H9 (cell line): ENCODE results near the gene RGSL1. TPM values are rescaled to one million over a fixed set of nuclear protein-coding genes. Genes with fewer than 3 reads are reported as not detected.

Source experiments
- DNase-seq: peaks from one replicate; pipeline ENCODE4 v3.0.0-alpha.2; 2017
- H2AFZ ChIP-seq: one replicate; pipeline ENCODE4 v1.6.1; 2013; ENCODE audit warnings: mild to moderate bottlenecking, low read length, control low read depth, moderate library complexity
- H2AK5ac ChIP-seq: 2 replicates; pipeline ENCODE4 v1.6.1; 2013; ENCODE audit warnings: low read length, control low read depth, mixed read lengths; ENCODE audit not compliant: insufficient read length
- H2BK120ac ChIP-seq: one replicate; pipeline ENCODE4 v1.6.1; 2013; ENCODE audit warnings: low read depth, mild to moderate bottlenecking, low read length, control low read depth, inconsistent platforms; ENCODE audit not compliant: poor library complexity, severe bottlenecking
- H2BK12ac ChIP-seq: 2 replicates; pipeline ENCODE4 v1.6.1; 2013; ENCODE audit warnings: low read length, control low read depth, mixed read lengths, low read depth; ENCODE audit not compliant: insufficient read length
- H2BK15ac ChIP-seq: 2 replicates; pipeline ENCODE4 v1.6.1; 2013; ENCODE audit warnings: low read depth, low read length, control low read depth
- H2BK20ac ChIP-seq: one replicate; pipeline ENCODE4 v1.6.1; 2013; ENCODE audit warnings: low read depth, mild to moderate bottlenecking, low read length, control low read depth, inconsistent platforms; ENCODE audit not compliant: poor library complexity, severe bottlenecking
- H2BK5ac ChIP-seq: 2 replicates; pipeline ENCODE4 v1.6.1; 2013; ENCODE audit warnings: low read length, control low read depth, mixed read lengths; ENCODE audit not compliant: insufficient read length
- H3K14ac ChIP-seq: 2 replicates; pipeline ENCODE4 v1.6.1; 2013; ENCODE audit warnings: low read length, control low read depth; ENCODE audit not compliant: insufficient read depth
- H3K18ac ChIP-seq: 2 replicates; pipeline ENCODE4 v1.6.1; 2013; ENCODE audit warnings: low read depth, mild to moderate bottlenecking, mixed read lengths, low read length, control low read depth; ENCODE audit not compliant: insufficient read length
- H3K23ac ChIP-seq: 2 replicates; pipeline ENCODE4 v1.6.1; 2013; ENCODE audit warnings: low read length, control low read depth, mixed read lengths, low read depth; ENCODE audit not compliant: insufficient read length
- H3K23me2 ChIP-seq: 2 replicates; pipeline ENCODE4 v1.6.1; 2013; ENCODE audit warnings: low read depth, mild to moderate bottlenecking, mixed read lengths, low read length, control low read depth; ENCODE audit not compliant: insufficient read length, poor library complexity, severe bottlenecking
- H3K27ac ChIP-seq: 2 replicates; pipeline ENCODE4 v1.5.1; 2013; ENCODE audit warnings: low read length, control low read depth, mixed read lengths, low read depth; ENCODE audit not compliant: insufficient read length
- H3K27me3 ChIP-seq: 2 replicates; pipeline ENCODE4 v1.6.1; 2013; ENCODE audit warnings: low read length, control low read depth, inconsistent platforms; ENCODE audit not compliant: insufficient read depth
- H3K4ac ChIP-seq: 2 replicates; pipeline ENCODE4 v1.6.1; 2013; ENCODE audit warnings: low read depth, mild to moderate bottlenecking, control low read depth, inconsistent platforms, low read length, moderate library complexity
- H3K4me1 ChIP-seq: 2 replicates; pipeline ENCODE4 v1.6.1; 2013; ENCODE audit warnings: low read length, control low read depth, inconsistent platforms; ENCODE audit not compliant: insufficient read depth
- H3K4me2 ChIP-seq: 2 replicates; pipeline ENCODE4 v1.6.1; 2013; ENCODE audit warnings: low read length, control low read depth, mixed read lengths; ENCODE audit not compliant: insufficient read length, insufficient read depth
- H3K56ac ChIP-seq: 2 replicates; pipeline ENCODE4 v1.6.1; 2013; ENCODE audit warnings: low read depth, mild to moderate bottlenecking, mixed read lengths, low read length, control low read depth; ENCODE audit not compliant: insufficient read length
- H3K79me1 ChIP-seq: 2 replicates; pipeline ENCODE4 v1.6.1; 2013; ENCODE audit warnings: low read depth, mild to moderate bottlenecking, moderate library complexity, low read length, control low read depth, inconsistent platforms; ENCODE audit not compliant: insufficient read depth, poor library complexity, severe bottlenecking
- H3K79me2 ChIP-seq: 2 replicates; pipeline ENCODE4 v1.6.1; 2013; ENCODE audit warnings: low read length, control low read depth, inconsistent platforms; ENCODE audit not compliant: insufficient read depth
- H3K9ac ChIP-seq: 2 replicates; pipeline ENCODE4 v1.6.1; 2013; ENCODE audit warnings: low read length, control low read depth, mixed read lengths; ENCODE audit not compliant: insufficient read length; ENCODE audit errors: extremely low read depth
- H3K9me3 ChIP-seq: one replicate; pipeline ENCODE4 v1.6.1; 2013; ENCODE audit warnings: low read depth, low read length, inconsistent platforms; ENCODE audit not compliant: control insufficient read depth
- H3T11ph ChIP-seq: one replicate; pipeline ENCODE4 v1.6.1; 2013; ENCODE audit warnings: mild to moderate bottlenecking, low read length, control low read depth, inconsistent platforms
- H4K20me1 ChIP-seq: one replicate; pipeline ENCODE4 v1.6.1; 2013; ENCODE audit not compliant: control insufficient read depth, insufficient read length, insufficient read depth
- H4K5ac ChIP-seq: 2 replicates; pipeline ENCODE4 v1.6.1; 2013; ENCODE audit warnings: low read depth, mild to moderate bottlenecking, mixed read lengths, low read length, control low read depth; ENCODE audit not compliant: insufficient read length
- H4K8ac ChIP-seq: replicated peaks from 2 replicates; pipeline ENCODE4 v1.6.1; 2013; ENCODE audit warnings: low read length, control low read depth, mixed read lengths, low read depth; ENCODE audit not compliant: insufficient read length
- H4K91ac ChIP-seq: 2 replicates; pipeline ENCODE4 v1.6.1; 2013; ENCODE audit warnings: low read depth, mild to moderate bottlenecking, moderate library complexity, mixed read lengths, low read length, control low read depth; ENCODE audit not compliant: insufficient read length
- H3K27ac Mint-ChIP-seq, 3 experiments: 2 replicates in 2 of 3; 3 replicates in 1 of 3; pipeline ENCODE4 v1.8.0; 2020 to 2021; ENCODE audit warnings: mixed read lengths in 3 of 3, mild to moderate bottlenecking in 1 of 3, moderate library complexity in 1 of 3
- H3K27me3 Mint-ChIP-seq: 2 replicates; pipeline ENCODE4 v1.8.0; 2021; ENCODE audit warnings: low read depth, mild to moderate bottlenecking, moderate library complexity, mixed read lengths
- H3K36me3 Mint-ChIP-seq, 3 experiments: 2 replicates in 2 of 3; 3 replicates in 1 of 3; pipeline ENCODE4 v1.8.0; 2020 to 2021; ENCODE audit warnings: low read depth in 3 of 3, mixed read lengths in 3 of 3; ENCODE audit not compliant: insufficient read depth in 1 of 3
- H3K4me1 Mint-ChIP-seq, 2 experiments: 2 replicates each; pipeline ENCODE4 v1.8.0; 2020; ENCODE audit warnings: mixed read lengths in 2 of 2
- H3K4me3 Mint-ChIP-seq, 2 experiments: 2 replicates in 1 of 2; 3 replicates in 1 of 2; pipeline ENCODE4 v1.8.0; 2020 to 2021; ENCODE audit warnings: mild to moderate bottlenecking in 2 of 2, mixed read lengths in 2 of 2, moderate library complexity in 1 of 2
- H3K9me3 Mint-ChIP-seq, 2 experiments: 2 replicates in 1 of 2; 3 replicates in 1 of 2; pipeline ENCODE4 v1.8.0; 2020; ENCODE audit warnings: mild to moderate bottlenecking in 2 of 2, mixed read lengths in 2 of 2, moderate library complexity in 1 of 2
- WGBS: extraction: QIAGEN DNeasy Blood & Tissue Kit; methylation state at CpG from one replicate; pipeline ENCODE4 v1.1.7; 2013; ENCODE audit warnings: missing lambda C conversion rate, low lambda C conversion rate, mixed read lengths; ENCODE audit not compliant: insufficient read length; ENCODE audit errors: extremely low coverage; 5-methylcytosine and 5-hydroxymethylcytosine counted together
- total RNA-seq: library from RNA; stranded (reverse); gene quantifications from 2 replicates; pipeline ENCODE4 v1.2.1, GENCODE V29; 2021
- TF ChIP-seq, protein P1 (sequence below): fragments of 200-600 bp; sonication (generic); conservative IDR thresholded peaks from 3 replicates; pipeline ENCODE4 v1.8.0; 2021; ENCODE audit warnings: antibody characterized with exemption, mild to moderate bottlenecking

RGSL1 gene
- total RNA-seq, 1 experiment from 2014 or later = not detected

DNA sequence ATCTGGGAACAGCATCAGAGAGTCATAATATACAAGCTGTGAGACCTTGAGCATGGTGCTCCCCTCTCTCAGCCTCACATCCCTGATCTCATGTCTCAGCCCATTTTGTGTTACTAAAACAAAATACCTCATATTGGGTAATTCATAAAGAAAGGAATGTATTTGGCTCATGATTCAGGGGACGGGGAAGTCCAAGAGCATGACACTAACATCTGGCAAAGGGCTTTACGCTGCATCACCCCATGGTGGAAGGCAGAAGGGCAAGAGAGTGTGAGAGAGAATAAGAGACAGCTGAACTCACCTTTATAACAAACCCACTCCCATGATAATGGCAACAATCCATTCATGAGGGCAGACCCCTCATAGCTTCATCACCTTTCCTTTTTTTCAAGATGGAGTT lies 102.6 kb downstream of the RGSL1 start:
- H3K23me2 ChIP-seq = no peaks in the 10 kb centered on the region
- no peak overlapping the region for H3K14ac ChIP-seq
- H3K27me3 ChIP-seq = no peaks in the 10 kb centered on the region
- H3K79me1 ChIP-seq = no peaks in the 10 kb centered on the region
- no peak overlapping the region for H3K18ac ChIP-seq
- no peak overlapping the region for H4K5ac ChIP-seq
- no peak overlapping the region for H4K91ac ChIP-seq
- no peak overlapping the region for H2BK15ac ChIP-seq
- no peak overlapping the region for H2BK5ac ChIP-seq
- no peak overlapping the region for H4K8ac ChIP-seq
- no peak overlapping the region for H3K56ac ChIP-seq
- no peak overlapping the region for H2AK5ac ChIP-seq
- peaks cover 9% of the 10 kb centered on the region for H3K9me3 ChIP-seq
- TF ChIP-seq, protein P1, sequence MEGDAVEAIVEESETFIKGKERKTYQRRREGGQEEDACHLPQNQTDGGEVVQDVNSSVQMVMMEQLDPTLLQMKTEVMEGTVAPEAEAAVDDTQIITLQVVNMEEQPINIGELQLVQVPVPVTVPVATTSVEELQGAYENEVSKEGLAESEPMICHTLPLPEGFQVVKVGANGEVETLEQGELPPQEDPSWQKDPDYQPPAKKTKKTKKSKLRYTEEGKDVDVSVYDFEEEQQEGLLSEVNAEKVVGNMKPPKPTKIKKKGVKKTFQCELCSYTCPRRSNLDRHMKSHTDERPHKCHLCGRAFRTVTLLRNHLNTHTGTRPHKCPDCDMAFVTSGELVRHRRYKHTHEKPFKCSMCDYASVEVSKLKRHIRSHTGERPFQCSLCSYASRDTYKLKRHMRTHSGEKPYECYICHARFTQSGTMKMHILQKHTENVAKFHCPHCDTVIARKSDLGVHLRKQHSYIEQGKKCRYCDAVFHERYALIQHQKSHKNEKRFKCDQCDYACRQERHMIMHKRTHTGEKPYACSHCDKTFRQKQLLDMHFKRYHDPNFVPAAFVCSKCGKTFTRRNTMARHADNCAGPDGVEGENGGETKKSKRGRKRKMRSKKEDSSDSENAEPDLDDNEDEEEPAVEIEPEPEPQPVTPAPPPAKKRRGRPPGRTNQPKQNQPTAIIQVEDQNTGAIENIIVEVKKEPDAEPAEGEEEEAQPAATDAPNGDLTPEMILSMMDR = no peak
- H2BK20ac ChIP-seq = no peak overlapping the region
- H3K36me3 Mint-ChIP-seq = peaks cover 0 to 4% (median 2%) of the 10 kb centered on the region in 3 experiments; a peak in 3 of 7 replicates
- no peak overlapping the region for H3K4ac ChIP-seq
- no peak overlapping the region for H2BK120ac ChIP-seq
- no peaks in the 10 kb centered on the region for H3K4me1 Mint-ChIP-seq
- no peak overlapping the region for H3T11ph ChIP-seq
- H3K27ac Mint-ChIP-seq = peak overlapping the region in 1 of 3 experiments; percentile 36; a peak in 1 of 7 replicates
- H3K4me2 ChIP-seq = no peak overlapping the region
- no peaks in the 10 kb centered on the region for H3K4me1 ChIP-seq
- no peaks in the 10 kb centered on the region for H3K79me2 ChIP-seq
- H3K27me3 Mint-ChIP-seq = peaks cover 1% of the 10 kb centered on the region
- whole genome bisulfite sequencing = no CpG with 5 or more reads among the region's 2 CpGs
- no peak overlapping the region for H3K23ac ChIP-seq
- H2AFZ ChIP-seq = no peak overlapping the region
- H3K27ac ChIP-seq = no peak overlapping the region
- H2BK12ac ChIP-seq = no peak overlapping the region
- no peak overlapping the region for H3K4me3 Mint-ChIP-seq
- peaks cover 5 to 6% of the 10 kb centered on the region in 2 experiments; a peak in 4 of 5 replicates for H3K9me3 Mint-ChIP-seq
- no peak for DNase-seq
- H4K20me1 ChIP-seq = no peaks in the 10 kb centered on the region
- no peak overlapping the region for H3K9ac ChIP-seq
